GM21786 (cell line): Measurements from ENCODE around the gene TMEM50B.
"Not testable (repeated sequence)": the region's sequence is repeated elsewhere in the genome, so short reads cannot be mapped to it uniquely, and the experiment has no call there.

Source experiments
- ATAC-seq: cut with Tn5 transposase; IDR thresholded peaks from one replicate; pipeline ENCODE4 v1.9.1; 2021; ENCODE audit not compliant: unreplicated experiment

Gene TMEM50B

DNA sequence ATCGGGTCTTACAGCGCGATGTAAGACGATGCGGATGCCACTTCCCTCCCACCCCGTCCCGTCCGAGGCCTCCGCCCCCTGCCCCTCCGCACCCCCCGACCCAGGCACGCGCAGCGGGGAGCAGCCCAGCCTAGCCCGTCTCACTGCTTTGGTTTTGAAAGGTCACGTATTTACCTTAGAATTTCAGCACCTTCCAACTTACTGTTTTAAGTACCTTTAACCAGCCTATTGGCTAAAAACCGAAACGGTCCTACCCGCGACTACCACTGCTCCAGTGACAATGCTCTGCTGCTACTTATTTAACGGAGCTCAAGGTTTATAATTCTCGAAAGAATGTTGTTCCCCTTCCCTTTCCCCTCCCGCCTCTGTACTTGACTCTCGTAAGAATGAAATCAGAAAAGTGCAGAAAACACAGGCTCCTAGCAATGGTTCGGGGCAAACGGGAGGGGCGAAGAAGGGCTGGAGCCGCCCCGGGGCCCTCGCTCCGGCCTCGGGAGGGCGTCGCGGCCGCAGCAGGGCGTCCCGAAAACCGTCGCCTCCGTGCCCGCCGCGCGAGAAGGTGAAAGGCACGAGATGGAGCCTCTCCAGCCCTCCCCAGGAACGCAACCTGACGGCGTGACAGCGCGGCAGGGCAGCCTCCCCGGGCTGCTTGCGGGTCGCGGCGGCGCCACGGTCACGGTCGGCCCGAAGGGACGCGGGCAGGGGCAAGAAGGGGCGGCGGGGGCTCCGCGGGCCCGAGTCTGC, 667 bp downstream of the TMEM50B start:
- peak; percentile 25 for ATAC-seq

DNA sequence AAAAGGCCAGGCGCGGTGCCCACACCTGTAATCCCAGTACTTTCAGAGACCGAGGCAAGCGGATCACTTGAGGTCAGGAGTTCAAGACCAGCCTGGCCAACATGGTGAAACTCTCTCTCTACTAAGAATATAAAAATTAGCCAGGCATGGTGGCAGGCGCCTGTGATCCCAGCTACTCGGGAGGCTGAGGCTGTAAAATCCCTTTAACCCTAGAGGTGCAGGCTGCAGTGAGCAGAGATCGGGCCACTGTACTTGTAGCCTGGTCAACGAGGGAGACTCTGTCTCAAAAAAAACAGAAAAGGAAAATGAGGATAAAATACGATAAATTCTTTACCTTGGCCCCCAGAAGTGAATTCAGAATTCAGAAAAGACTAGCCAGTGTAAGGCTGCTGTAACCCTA, 1.6 kb downstream of the TMEM50B start:
- no peak for ATAC-seq

DNA sequence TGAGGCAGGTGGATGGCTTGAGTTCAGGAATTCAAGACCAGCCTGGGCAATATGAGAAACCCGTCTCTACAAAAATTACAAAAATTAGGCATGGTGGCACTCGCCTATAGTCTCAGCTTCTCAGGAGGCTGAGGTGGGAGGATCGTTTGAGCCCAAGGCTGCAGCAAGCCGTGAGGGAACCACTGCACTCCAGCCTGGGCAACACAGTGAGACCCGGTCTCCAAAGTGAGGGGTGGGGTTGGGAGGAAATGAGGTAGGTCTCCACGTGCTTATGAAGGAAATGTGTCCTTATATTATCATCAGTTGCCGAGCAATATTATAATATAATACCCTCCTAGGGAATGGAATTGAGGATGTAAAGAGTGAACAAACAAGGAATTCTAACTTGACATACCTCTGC, 2.7 kb downstream of the TMEM50B start:
- ATAC-seq, result no peak

- ATAC-seq, result no peak
Observed at GRCh38 chr21:33473344-33473743, 6.4 kb downstream of the TMEM50B start.

DNA sequence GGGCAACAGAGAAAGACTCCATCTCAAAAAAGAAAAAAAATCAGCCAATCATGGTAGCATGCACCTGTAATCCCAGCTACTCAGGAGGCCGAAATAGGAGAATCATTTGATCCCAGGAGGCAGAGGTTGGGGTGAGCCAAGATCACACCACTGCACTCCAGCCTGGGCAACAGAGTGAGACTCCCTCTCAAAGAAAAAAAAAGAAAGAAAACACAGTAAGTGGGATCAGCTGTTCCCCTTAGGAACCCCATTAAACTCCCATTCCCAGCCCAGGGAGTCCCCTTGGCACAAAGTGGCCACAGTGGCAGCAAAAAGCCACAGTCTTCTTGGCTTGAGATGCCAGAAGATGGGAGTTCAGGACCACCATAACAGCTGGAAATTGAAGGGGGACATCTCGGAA, 9.1 kb downstream of the TMEM50B start:
- no peak for ATAC-seq

GRCh38 chr21:33469183-33469582, 10.6 kb downstream of the TMEM50B start:
- not testable (repeated sequence) for ATAC-seq

DNA sequence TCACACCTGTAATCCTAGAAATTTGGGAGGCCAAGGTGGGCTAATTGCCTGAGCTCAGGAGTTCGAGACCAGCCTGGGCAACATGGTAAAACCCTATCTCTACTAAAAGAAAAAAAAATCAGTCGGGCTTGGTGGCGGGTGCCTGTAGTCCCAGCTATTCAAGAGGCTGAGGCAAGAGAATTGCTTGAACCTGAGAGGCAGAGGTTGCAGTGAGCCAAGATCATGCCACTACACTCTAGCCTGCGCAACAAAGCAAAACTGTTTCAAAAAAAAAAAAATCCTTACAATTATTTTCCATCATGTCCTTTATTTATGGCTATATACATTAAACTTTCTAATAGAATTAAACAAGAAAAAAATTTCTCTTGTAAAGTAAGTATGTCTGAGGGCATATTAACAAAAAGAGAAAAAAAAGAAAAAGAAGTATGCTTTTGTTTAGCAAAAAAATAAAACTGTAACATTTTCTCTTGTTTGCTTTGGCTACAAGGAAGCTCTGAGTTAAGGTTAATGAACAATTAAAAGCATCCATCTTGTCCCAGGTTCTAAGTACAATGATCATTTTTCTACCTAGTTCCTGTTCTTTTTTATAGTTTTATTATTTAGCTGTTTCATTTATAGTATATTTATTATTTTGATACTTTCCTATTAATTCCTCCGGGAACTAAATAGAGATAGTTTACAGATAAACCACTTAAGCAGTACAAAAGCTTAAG, 18.1 kb downstream of the TMEM50B start:
- ATAC-seq, result no peak

DNA sequence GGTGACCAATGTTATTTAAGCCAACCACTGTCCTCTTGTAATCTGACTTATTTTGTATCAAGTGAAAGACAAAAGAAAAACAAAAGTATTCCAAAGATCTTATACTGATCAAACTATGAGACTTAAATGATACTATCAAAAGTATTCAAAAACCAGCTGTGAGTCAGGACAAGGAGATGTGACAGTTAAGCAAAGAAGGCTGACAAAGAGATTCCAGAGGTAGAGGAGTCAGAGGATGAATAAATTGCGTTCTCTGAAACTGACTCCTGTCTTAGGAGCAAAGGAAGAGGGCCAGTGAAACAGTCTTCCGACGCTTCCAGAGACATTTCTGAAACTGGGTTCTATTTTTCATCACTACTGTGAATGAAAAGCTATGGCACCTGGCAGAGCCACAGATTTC, 20.9 kb downstream of the TMEM50B start:
- no peak for ATAC-seq

DNA sequence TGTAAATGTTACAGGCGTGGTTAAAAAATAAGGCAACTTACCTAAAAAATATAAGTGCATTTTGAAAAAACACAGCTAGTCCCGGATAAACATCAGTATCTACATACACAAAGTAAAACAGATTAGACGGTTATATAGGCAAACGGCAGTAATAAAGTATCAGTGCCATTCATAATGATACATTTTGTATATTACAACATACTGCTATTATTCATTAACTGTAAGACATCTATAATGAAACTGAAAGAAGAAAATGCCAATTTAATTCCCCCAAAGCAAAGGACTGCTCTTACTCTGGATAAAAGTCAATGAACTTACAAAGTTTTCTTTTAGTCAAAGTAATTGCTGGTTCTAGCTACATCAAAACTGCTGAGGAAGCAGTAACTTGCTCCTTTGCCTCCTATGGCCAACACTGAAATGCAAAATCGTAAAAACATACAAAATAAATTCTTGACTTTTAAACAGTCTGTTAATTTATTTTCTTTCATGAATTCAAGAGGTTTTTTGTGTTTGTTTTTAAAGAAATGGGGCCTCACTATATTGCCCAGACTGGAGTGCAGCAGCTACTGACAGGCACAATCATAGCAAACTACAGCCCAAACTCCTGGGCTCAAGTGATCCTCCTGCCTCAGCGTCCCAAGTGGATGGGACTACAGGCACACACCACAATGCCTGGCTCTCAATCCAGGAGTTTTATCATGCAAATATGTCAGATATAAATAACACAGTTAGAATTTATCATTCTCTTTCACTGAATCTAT, 23.9 kb downstream of the TMEM50B start:
- no peak for ATAC-seq

DNA sequence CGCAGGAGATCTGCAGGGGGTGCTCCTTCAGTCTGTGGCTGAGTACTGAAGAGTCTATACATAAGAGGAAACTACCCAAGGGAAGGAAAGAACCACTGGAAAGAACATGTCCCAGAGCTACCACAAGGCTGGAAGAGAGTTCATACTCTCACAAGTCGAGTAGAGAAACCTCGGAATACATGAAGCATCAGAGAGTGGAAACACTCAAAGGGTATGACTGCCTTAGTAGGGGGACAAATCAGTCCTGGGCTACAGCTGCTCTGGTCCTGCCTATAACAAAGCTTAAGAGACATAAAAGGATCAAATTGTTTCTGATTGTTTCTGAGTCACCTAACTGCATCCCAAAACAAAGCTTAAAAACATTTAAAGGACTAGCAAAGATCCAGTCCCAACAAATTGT, 27.4 kb downstream of the TMEM50B start:
- ATAC-seq, result no peak

- ATAC-seq, result no peak
Observed at GRCh38 chr21:33451634-33452071, 28.1 kb downstream of the TMEM50B start.

DNA sequence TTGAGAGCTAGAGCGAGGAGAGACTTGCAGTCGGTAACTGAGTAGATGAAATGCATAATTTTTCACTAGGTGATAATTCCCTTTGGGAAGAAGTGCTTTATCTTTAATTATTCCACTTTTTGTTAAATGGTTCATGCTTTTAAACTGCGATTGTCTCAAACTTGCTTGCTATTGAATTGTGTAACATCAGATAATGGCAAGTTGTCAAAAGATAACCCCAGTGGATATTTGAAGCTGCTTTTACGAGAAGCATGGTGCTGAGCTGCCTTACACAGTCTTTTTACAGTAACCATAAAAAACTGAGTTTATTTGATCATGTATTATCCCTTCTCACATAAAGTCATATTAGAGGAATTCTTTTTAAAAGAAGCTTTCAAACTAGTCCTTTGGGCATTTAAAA, 30.2 kb downstream of the TMEM50B start:
- ATAC-seq, result no peak

- ATAC-seq, result not testable (repeated sequence)
Observed at GRCh38 chr21:33446620-33447019, 33.2 kb downstream of the TMEM50B start.

GRCh38 chr21:33444499-33444898, 35.3 kb downstream of the TMEM50B start:
- no peak for ATAC-seq

- ATAC-seq, result no peak
Observed at GRCh38 chr21:33443194-33443593, 36.6 kb downstream of the TMEM50B start.

DNA sequence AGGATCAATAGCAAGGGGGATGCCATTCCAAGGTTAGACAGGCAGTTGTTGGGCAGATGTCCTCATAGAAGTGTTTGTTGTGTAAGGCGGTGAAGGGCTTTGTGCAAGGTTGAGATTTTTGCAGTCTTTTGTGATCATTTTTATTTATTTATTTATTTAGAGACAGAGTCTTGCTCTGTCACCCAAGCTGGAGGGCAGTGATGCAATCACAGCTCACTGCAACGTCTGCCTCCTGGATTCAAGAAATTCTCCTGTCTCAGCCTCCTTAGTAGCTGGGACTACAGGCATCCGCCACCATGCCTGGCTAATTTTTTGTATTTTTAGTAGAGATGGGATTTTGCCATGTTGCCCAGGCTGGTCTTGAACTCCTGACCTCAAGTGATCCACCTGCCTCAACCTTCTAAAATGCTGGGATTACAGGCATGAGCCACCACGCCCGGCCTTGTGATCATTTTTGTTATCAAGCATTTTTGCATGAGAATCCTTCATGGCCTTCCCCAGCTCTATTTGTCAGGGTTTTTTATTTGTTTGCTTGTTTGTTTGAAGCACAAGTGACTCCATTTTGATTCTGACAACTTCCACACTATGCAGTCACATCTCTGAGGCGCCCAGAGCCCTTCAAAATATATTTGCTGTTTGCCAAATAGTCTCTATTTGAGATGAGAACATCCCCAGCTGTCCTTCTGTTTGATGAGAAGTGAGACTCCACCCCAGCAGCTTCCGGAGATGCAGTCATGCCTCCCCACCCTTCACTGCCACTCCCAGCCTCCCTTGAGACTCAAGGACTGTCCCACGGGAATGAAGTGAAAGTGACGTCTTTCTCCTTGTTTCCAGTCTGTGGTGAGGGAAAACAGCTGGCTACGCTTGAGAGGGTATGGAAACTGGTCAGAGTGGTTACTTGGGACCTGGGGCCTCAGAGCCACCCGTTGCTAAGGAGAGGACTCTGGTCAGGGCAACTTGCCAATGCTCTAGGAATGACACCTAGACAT, 38.0 kb downstream of the TMEM50B start:
- ATAC-seq, result peak; percentile 65

GRCh38 chr21:33437140-33437539, 42.6 kb downstream of the TMEM50B start:
- ATAC-seq, result no peak

- ATAC-seq, result peak; percentile 92
Observed at GRCh38 chr21:33434770-33435360, 44.9 kb downstream of the TMEM50B start.

- ATAC-seq, result no peak
Observed at GRCh38 chr21:33433425-33434114, 46.2 kb downstream of the TMEM50B start.

GRCh38 chr21:33433001-33433400, 46.8 kb downstream of the TMEM50B start:
- ATAC-seq, result no peak
